Left ventricle myocardium inferior (tissue), 1 donor: ENCODE results near the gene S100A2. TPM values are rescaled to one million over a fixed set of nuclear protein-coding genes. Genes with fewer than 3 reads are reported as not detected.

Experiments
- DNase-seq: peaks from one replicate; pipeline ENCODE4 v3.0.0-alpha.2; 2020
- H3K27ac ChIP-seq: fragments of 200-600 bp; replicated peaks from 2 replicates; pipeline ENCODE4 v1.8.0; 2021
- H3K27me3 ChIP-seq: fragments of 200-600 bp; 2 replicates; pipeline ENCODE4 v1.8.0; 2021; ENCODE audit warnings: low read depth
- H3K36me3 ChIP-seq: fragments of 200-600 bp; 2 replicates; pipeline ENCODE4 v1.8.0; 2021
- H3K4me1 ChIP-seq: fragments of 200-600 bp; 2 replicates; pipeline ENCODE4 v1.8.0; 2021
- H3K4me3 ChIP-seq: fragments of 200-600 bp; 2 replicates; pipeline ENCODE4 v1.8.0; 2021; ENCODE audit warnings: mild to moderate bottlenecking, moderate library complexity
- H3K9me3 ChIP-seq: fragments of 200-600 bp; replicated peaks from 2 replicates; pipeline ENCODE4 v1.8.0; 2021
- CTCF ChIP-seq: fragments of 200-600 bp; IDR thresholded peaks from 2 replicates; pipeline ENCODE4 v1.8.0; 2021; ENCODE audit warnings: antibody characterized with exemption, mild to moderate bottlenecking, borderline replicate concordance
- intact Hi-C: fragments of 100-400 bp; cut with micrococcal nuclease; formaldehyde crosslinking; loops from one replicate; pipeline ENCODE4 v1.11.0; 2022
- long read RNA-seq: library from polyadenylated mRNA; unstranded; transcript quantifications from one replicate; pipeline ENCODE4 v2.0.0, GENCODE V29; 2021
- total RNA-seq: library from RNA; stranded (reverse); fragmentation: NEBNext Ultra II Directional; extraction: Animal tissue kit (Norgen Biotek cat#: 25700); gene quantifications from one replicate; pipeline ENCODE4 v1.2.1, GENCODE V29; 2021
- donor health status: DM: no; HTN: yes; CAD: no; lungs with severe emphysema.

The S100A2 gene
- 2.7 TPM for total RNA-seq
- long read RNA-seq, partial matches to known transcripts = 0 of 4 reads
- long read RNA-seq, other reads (novel, unspliced or antisense) = 0 of 4 reads

GRCh38 chr1:153565529-153566374 lies at the start of gene S100A2:
Gene S100A2 (minus strand): TSS chr1:153565844. CDS start chr1:153563877, 1,967 bp downstream.
- H3K9me3 ChIP-seq = no peaks in the 10 kb centered on the region
- H3K36me3 ChIP-seq = no peaks in the 10 kb centered on the region
- no peak for TF ChIP-seq CTCF
- no peaks in the 10 kb centered on the region for H3K27me3 ChIP-seq
- H3K4me3 ChIP-seq = no peak within 1 kb of the TSS
- peak within 1 kb of the TSS; percentile 91 for H3K27ac ChIP-seq
- DNase-seq = no peak
- intact Hi-C loops = loop anchor here (5.0 to 10.0 kb wide), 2 partner anchors 33 to 51 kb away; no protein-coding TSS in a partner anchor
- H3K4me1 ChIP-seq = peaks cover 40% of the 10 kb centered on the region

GRCh38 chr1:153615406-153615805 lies 49.8 kb upstream of the S100A2 start:
- H3K9me3 ChIP-seq = no peaks in the 10 kb centered on the region
- peaks cover 26% of the 10 kb centered on the region for H3K36me3 ChIP-seq
- no peak for TF ChIP-seq CTCF
- no peak overlapping the region for H3K4me3 ChIP-seq
- H3K27ac ChIP-seq = peak overlapping the region; percentile 68
- no peaks in the 10 kb centered on the region for H3K27me3 ChIP-seq
- peaks cover 41% of the 10 kb centered on the region for H3K4me1 ChIP-seq
- no peak for DNase-seq
- intact Hi-C loops = no loop called here

GRCh38 chr1:153614906-153615305 lies 49.3 kb upstream of the S100A2 start:
- Histone ChIP-seq H3K27me3 (no peaks in the 10 kb centered on the region), H3K36me3 (peaks cover 21% of the 10 kb centered on the region), H3K4me3 (no peak overlapping the region), H3K27ac (no peak overlapping the region), H3K4me1 (peaks cover 46% of the 10 kb centered on the region), H3K9me3 (no peaks in the 10 kb centered on the region)
- DNase-seq = no peak
- TF ChIP-seq CTCF = no peak
- intact Hi-C loops = no loop called here

GRCh38 chr1:153614189-153614900 lies 48.7 kb upstream of the S100A2 start:
- intact Hi-C loops = no loop called here
- TF ChIP-seq CTCF = no peak

GRCh38 chr1:153613406-153613805 lies 47.8 kb upstream of the S100A2 start:
- Histone ChIP-seq H3K4me1 (peaks cover 61% of the 10 kb centered on the region), H3K27me3 (no peaks in the 10 kb centered on the region), H3K9me3 (no peaks in the 10 kb centered on the region), H3K36me3 (peaks cover 7% of the 10 kb centered on the region), H3K4me3 (peak overlapping the region; percentile 74), H3K27ac (peak overlapping the region; percentile 87)
- DNase-seq = no peak
- no peak for TF ChIP-seq CTCF
- intact Hi-C loops = no loop called here

More at GRCh38 chr1:153614189-153614900, 48.7 kb upstream of the S100A2 start:
- Histone ChIP-seq H3K36me3 (peaks cover 16% of the 10 kb centered on the region), H3K27ac (no peak overlapping the region), H3K4me1 (peaks cover 52% of the 10 kb centered on the region), H3K4me3 (no peak overlapping the region), H3K27me3 (no peaks in the 10 kb centered on the region), H3K9me3 (no peaks in the 10 kb centered on the region)
- DNase-seq = no peak
